ENCODE data around the gene C10orf90.

DNA sequence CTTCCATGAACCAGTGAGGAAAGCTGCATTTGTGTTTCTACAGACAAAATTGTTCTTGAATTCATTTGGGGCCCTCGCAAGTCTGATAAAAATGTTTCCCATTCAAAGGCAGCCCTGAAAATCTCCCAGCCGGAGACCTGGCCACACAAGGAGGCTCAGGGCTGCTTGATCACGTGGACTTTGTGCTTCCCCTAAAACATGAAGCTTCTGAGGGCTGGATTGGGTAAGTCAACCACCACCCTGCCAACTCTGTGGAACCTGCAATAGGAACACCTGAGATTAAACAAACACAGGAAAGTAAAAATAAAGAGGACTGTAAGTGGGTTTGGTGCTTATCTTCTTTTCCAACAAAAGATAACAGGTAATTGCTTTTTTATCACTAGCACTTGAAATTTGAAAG, 133.8 kb downstream of the C10orf90 start:
- TF ChIP-seq, protein P1, sequence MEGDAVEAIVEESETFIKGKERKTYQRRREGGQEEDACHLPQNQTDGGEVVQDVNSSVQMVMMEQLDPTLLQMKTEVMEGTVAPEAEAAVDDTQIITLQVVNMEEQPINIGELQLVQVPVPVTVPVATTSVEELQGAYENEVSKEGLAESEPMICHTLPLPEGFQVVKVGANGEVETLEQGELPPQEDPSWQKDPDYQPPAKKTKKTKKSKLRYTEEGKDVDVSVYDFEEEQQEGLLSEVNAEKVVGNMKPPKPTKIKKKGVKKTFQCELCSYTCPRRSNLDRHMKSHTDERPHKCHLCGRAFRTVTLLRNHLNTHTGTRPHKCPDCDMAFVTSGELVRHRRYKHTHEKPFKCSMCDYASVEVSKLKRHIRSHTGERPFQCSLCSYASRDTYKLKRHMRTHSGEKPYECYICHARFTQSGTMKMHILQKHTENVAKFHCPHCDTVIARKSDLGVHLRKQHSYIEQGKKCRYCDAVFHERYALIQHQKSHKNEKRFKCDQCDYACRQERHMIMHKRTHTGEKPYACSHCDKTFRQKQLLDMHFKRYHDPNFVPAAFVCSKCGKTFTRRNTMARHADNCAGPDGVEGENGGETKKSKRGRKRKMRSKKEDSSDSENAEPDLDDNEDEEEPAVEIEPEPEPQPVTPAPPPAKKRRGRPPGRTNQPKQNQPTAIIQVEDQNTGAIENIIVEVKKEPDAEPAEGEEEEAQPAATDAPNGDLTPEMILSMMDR (IDR thresholded peaks at IDR 0.05; ENCODE audit: insufficient read depth, low read length, poor library complexity, severe bottlenecking) = no peak
- no peak for TF ChIP-seq EZH2phosphoT487 (conservative IDR thresholded peaks at IDR 0.05; ENCODE audit: low read length)

All from SU-DHL-6 (cell line).